SKM-1 (cell line): Measurements from ENCODE around the gene COL6A2.
"Not testable (repeated sequence)": the region's sequence is repeated elsewhere in the genome, so short reads cannot be mapped to it uniquely, and the experiment has no call there.

Experiments
- DNase-seq: peaks from one replicate; lab custom pipeline; 2025; ENCODE audit not compliant: unreplicated experiment; lab: John Stamatoyannopoulos, UW

COL6A2 gene

DNA sequence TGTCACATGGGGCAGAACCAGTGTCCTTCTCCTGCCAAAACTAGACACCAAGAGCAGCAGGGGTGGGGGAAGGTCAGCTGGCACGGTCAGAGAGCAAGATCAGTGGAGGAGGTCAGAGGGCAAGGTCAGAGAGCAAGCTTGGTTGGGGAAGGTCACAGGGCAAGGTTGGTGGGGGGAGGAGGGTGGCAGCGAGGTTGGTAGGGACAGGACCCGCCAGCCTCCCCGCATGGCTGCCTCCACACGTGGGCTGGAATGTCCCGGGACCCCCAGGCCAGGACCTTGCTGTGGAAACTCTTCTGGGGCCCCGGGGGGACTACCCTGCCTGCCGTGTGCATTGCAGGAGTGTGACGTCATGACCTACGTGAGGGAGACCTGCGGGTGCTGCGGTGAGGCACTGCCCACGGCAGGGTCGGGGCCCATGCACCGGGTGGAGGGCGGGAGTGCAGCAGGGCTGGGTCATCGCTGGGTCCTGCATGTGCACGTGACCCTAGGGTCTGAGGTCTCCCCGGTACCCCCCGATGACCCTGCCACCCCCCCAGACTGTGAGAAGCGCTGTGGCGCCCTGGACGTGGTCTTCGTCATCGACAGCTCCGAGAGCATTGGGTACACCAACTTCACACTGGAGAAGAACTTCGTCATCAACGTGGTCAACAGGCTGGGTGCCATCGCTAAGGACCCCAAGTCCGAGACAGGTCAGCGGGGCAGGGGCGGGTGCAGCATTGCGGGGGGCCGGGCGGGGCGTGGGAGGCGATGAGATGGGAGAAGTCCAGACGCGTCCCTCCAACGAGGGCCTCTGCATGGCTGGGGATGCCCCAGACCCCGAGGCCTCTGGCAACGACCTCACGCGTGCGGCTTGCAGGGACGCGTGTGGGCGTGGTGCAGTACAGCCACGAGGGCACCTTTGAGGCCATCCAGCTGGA, 27.3 kb downstream of the COL6A2 start:
- no peak for DNase-seq

DNA sequence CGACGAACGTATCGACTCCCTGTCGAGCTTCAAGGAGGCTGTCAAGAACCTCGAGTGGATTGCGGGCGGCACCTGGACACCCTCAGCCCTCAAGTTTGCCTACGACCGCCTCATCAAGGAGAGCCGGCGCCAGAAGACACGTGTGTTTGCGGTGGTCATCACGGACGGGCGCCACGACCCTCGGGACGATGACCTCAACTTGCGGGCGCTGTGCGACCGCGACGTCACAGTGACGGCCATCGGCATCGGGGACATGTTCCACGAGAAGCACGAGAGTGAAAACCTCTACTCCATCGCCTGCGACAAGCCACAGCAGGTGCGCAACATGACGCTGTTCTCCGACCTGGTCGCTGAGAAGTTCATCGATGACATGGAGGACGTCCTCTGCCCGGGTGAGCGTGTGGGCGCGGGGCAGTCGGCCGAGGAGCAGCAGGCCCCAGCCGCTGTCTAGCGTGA, 28.0 kb downstream of the COL6A2 start:
- DNase-seq = no peak

DNA sequence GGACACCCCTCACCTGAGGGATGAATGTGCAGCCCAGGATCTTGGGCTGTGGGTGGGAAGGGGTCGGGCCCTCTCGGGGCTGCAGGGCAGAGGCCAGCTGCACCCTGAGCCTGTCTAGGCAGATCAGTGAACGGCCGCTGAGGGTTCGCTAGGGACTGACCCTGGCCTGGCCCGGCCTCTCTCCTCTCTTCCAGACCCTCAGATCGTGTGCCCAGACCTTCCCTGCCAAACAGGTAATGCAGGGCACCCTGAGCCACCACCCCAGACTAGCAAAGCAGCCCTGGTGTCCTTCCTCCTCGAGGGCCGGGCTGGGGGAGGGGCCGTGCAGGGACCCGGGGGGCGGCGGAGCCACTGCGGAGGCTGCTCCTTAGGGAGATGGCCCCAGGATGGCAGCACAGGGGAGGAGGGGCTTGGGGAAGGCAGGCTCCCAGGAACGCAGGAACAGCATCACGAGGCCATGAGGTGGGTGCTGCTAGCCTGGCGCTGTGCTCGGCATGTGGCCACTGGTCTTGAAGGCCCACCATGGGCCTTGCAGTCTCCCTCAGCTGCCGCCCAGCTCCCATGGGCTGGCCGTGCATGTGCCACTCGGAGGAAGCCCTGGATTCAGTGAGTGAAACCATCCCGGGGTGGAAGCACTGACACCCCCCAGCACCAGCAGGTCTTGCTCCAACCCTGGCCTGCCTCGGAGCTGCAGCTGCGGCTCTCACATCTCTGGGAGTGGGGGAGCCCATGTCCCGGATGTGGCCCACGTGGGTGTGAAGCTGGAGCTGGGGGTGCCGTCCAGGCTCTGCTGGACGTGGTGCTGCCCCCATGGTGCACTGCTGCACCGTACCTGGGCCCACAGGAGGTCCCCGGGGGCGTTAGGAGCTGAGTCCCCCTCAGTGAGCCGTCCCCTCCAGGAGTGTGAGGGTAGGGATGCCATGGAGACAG, 28.7 kb downstream of the COL6A2 start:
- no peak for DNase-seq

DNA sequence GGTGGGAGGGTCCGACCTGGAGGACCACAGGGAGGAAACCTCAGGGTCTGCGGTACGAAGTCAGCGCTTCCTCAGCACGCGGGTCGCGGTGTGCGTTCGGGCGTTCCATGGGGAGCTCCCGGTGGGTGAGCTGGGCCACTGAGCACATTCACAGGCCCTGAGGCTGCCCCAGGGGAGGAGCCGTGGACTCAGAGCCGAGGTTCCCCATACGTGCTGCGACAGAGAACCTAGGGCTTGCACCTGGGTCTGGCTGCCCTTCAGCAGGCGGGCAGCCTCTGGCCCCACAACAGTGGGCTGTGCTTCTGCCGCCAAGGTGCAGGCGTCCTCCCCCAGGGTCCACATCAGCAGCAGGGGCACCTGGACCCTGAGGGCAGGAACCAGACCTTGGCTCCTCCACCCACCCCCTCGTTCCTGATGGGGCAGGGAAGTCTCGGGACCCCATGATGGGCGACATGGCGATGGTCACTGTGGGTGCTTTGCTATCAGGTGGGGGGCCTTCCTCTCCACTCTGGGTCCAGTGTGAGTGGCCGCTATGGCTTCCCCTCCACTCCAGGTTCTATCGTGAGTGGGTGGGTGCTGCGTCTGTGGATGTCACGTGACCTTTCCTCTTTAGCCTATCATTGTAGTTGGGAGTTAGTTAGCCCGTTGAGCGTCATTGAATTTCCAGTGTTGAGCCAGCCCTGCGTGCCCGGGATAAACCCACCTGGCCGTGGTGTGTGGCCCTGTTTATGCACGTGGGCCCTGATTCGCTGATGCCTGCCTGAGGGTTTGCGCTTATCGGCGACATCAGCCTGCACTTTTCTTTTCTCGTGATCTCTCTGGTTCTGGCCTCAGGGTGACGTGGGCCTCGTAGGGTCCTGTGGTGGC, 29.6 kb downstream of the COL6A2 start:
- DNase-seq = no peak

DNA sequence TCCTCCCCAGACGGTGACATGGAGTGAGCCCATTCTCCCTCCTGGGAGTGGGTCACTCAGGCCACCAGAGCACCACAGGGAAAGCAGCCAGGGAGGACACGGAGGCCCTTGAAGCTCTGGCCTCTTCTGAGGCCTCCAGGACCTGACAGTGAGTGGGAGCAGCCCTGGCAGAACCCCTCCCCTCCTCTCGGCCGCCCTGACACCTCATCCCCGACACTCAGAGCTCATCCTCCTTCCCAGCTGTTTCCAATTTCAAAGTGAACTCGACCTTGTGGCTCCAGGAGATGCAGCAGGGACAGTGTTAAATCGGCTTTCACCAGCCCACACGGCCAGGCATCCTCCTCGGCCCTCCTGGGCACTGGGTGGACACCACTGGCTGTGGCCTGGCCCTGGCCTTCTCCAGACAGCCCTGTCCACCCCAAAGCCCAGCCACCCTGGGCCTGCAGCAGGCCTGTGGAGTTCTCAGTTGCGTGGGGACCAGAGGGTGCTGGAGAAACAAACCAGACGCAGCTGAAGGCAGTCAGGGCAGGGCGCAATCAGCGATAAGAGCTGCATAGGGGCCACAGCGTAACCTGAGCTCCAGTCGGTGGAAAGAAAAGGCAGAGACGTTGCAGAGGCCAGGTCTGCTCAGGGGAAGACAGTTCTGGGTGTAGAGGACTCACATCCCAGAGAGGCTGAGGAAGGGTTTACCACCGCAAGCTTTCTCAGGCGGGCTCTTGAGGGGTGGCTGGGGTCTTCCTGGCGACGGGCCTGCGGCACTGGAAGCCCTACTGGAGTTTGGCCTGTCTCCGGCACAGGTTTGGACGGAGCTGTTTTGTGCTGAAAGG, 30.4 kb downstream of the COL6A2 start:
- no peak for DNase-seq

DNA sequence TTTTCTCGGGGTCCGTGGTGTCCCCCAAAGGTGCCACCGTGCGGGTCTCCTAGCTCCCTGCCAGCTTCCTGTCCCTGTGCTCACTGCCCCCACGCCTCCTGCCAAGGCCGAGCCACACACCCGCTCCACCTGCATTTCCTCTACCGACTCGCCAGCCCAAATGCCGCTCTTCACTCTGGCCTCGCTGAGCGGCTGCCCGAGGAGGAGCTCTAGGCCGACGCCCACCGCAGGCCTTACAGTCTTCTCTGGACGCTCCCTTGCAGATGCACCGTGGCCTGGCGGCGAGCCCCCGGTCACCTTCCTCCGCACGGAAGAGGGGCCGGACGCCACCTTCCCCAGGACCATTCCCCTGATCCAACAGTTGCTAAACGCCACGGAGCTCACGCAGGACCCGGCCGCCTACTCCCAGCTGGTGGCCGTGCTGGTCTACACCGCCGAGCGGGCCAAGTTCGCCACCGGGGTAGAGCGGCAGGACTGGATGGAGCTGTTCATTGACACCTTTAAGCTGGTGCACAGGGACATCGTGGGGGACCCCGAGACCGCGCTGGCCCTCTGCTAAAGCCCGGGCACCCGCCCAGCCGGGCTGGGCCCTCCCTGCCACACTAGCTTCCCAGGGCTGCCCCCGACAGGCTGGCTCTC, 31.1 kb downstream of the COL6A2 start:
- DNase-seq = no peak

DNA sequence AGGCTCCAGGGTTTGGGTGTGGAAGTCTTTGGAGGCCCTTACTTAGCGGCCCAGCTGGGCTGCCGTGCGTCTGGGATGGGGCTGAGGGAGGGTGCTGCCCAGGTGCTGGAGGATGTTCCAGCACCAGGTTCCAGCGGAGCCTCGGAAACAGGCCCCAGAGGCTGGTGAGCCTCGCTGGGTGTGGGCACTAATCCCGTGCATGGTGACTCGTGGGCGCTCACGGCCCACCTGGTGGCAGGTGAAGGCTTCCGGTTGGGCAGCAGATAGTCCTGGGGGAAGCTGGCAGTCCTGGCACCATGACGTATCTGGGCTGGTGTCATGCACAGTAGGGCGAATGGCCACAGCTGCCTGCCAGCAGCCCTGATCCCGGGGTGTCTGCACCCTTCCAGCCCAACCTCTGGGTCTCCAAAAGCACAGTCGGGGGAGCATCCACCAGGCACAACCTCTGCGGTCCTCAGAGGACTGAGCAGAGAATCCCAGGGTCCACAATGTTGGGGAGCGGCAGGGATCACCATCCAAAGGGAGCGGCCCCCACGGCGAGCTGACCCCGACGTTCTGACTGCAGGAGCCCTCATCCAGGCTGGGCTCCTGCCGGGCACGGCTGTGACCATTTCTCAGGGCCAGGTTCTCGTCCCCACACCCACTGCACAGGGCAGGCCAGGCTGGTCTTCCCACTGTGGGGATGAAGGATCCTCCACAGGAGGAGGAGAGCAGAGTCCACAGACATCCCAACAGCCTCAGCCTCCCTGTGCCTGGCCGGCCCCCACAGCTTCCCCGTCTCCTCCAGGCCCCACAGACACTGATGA, 32.1 kb downstream of the COL6A2 start:
- DNase-seq = no peak

DNA sequence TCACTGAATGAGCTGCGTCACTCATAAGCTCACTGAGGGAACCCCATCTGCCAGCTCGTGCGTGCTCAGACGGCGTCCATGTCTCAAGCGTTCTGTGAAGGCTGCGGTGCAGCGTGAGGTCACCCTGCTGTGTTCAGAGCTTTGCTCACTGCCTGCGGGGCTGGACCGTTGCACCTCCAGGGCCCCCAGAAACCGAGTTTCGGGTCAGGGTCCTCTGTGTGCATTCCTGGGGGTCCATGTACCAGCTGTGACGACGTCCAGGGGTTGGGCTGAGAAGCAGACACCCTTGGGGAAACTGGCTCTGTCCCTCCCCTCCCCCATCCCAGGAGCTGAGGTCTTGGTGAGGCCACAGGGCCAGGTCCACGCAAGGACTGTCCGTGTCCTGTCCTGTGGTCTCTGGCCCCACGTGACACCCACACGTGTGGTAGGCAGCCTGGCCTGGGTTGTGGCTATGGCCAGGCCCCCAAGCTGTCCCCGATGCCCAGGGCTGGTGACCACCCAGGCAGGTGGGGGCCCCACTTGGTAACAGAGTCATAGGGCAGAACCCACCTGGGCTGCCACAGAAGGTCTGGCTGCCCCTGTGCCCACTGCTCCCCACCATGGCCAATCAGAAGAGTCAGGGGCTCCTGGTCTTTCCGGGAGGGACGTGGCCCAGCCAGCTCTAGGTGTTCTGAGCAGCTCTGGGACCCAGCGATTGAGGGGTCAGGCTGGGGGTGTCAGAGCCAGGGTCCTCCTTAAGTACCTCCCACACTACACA, 33.1 kb downstream of the COL6A2 start:
- no peak for DNase-seq

DNA sequence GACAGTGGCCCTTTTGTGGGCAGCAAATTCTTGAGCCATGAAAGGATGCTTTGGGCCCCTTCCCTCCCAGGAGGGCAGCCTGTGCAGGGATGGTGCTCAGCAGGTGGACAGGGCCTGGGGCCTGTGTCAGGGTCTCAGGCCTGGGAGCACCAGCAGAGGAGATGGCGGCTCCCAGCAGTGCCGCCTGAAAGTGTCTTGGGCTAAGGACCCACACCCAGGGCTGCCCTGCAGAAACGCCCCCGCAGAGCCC, 33.6 kb downstream of the COL6A2 start:
- DNase-seq = no peak

DNA sequence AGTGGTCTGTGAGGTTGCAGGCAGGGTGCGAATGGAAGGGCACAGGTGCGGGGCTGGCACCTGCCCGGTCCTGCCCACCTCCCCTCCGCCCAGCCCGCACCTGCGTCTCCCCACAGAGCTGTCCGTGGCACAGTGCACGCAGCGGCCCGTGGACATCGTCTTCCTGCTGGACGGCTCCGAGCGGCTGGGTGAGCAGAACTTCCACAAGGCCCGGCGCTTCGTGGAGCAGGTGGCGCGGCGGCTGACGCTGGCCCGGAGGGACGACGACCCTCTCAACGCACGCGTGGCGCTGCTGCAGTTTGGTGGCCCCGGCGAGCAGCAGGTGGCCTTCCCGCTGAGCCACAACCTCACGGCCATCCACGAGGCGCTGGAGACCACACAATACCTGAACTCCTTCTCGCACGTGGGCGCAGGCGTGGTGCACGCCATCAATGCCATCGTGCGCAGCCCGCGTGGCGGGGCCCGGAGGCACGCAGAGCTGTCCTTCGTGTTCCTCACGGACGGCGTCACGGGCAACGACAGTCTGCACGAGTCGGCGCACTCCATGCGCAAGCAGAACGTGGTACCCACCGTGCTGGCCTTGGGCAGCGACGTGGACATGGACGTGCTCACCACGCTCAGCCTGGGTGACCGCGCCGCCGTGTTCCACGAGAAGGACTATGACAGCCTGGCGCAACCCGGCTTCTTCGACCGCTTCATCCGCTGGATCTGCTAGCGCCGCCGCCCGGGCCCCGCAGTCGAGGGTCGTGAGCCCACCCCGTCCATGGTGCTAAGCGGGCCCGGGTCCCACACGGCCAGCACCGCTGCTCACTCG, 34.1 kb downstream of the COL6A2 start:
- no peak for DNase-seq

DNA sequence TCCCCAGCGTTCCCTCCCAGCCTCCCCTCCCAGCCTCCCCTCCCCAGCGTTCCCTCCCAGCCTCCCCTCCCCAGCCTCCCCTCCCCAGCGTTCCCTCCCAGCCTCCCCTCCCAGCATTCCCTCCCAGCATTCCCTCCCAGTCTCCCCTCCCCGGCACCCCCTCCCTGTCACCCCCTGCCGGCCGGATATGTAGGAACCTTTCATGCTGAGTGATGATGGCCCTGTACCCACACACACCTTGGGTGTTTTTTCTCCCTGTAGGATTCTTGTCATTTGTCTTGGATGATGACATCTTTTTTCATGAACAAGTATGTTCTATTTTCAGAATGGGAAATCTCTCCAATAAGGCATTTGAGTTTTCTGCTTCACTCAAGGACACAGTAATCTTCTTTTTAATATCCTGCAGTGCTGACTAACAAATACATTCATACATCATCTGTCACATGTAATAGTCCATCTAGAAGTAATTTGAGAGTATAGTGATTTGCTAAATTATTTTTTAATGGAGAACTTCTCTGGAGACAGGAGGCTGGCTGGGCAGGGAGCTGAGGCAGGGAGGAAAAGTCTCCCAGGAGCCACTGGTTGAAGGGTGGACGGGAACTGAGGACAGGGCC, 38.0 kb downstream of the COL6A2 start:
- no peak for DNase-seq

DNA sequence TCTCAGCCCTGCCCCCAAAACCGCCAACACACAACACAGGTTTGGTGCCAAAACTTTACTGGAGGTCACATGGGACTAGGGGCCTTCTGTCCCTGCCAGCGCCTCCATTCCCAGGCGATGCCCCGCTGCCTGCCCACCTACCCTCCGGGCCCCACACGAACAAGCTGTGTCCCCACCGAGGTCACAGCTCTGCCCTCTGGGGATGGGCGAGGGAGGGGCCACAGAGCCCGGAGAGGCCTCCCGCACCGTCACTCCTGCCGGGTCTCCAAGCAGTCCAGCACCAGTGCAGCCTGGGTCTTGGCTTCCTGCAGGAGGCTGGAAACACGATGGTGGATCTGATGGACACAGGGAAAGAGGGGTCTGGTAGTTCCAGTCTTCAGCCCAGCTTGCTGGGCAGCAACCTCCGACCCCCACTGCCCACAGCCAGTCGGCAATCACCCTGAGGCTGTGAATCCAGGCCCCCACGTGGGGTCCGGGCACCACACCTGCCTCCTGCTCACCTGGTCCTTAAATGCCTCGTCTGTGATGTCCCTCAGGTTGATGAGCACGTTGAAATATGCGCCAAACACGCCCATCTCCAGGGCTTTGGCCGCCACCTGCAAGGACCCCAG, 38.9 kb downstream of the COL6A2 start:
- DNase-seq = no peak

DNA sequence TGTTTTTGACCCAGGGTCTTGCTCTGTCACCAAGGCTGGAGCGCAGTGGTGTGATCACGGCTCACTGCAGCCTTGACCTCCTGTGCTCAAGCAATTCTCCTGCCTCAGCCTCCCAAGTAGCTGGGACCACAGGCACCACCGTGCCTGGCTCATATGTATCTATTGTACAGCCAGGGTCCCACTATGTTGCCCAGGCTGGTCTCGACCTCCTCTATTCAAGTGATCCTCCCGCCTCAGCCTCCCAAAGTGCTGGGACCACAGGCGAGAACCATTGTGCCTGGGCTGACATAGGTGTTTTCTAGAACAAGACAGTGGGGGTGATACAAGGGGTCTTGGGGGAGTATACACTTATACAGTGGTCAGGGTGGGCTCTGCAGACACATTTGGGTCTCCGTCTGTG, 40.0 kb downstream of the COL6A2 start:
- no peak for DNase-seq

DNA sequence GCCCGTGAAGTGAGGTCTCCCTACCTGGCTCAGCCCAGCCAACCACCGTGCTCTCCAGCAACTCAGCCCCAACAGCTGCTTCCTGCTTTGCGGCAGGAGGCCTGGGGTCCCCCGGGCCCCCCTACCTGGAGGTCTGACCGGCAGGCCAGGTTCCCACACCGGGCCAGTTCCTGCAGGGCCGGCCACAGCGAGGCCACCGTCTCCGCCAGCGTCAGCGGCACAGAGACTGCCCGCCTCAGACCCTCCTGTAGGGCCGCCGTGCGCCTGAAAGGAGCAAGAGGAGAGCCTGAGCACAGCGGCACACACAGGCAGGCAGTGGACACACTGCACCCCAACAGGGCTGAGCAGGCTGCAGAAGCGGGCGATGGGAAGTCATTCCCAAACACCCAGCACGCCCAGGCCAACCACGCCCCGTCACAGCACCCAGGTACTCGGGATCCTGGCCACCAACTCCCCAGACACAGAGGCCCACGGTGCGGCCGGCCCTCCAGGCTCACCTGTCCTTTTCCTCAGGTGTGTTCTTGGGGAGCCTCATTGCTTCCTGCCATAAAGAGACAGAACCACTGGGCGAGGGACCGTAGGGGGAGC, 40.6 kb downstream of the COL6A2 start:
- DNase-seq = no peak

DNA sequence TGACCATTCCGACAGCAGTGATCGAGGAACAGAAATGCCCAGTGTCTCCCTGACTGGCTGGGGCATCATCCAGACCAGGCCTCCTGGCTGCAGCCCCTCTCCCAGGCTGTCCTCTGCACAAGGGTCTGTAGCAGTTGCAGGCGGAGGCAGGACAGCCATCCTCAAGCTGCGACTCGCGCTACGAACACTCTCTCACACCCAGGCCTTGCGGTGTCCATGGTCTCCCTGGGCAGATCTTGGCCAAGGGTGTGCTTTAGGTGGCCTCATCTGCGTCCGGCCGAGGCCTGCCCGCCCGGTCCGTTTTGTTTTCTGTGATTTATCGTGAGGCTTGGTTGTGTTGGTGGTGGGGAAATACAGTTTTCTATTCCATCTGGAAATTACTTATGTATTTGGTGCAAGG, 41.8 kb downstream of the COL6A2 start:
- no peak for DNase-seq

DNA sequence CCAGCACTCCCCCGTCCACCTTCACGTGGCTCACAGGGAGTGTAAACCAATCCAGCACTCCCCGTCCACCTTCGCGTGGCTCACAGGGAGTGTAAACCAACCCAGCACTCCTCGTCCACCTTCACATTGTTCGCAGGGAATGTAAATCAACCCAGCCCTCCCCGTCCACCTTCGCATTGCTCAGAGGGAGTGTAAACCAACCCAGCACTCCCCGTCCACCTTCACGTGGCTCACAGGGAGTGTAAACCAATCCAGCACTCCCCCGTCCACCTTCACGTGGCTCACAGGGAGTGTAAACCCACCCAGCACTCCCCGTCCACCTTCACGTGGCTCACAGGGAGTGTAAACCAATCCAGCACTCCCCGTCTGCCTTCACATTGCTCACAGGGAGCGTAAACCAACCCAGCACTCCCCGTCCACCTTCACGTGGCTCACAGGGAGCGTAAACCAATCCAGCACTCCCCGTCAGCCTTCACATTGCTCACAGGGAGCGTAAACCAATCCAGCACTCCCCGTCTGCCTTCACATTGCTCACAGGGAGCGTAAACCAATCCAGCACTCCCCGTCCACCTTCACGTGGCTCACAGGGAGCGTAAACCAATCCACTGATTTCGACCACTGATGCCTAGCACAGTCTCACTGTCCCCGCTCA, 42.6 kb downstream of the COL6A2 start:
- DNase-seq = not testable (repeated sequence)
